NCI-H345 treated with DMSO at 0.1 percent for 48 hours (cell line): ENCODE data around the gene ESRRG.
A peak's percentile ranks its signal among the peaks of the same experiment; 100 is the strongest.
"Not testable (repeated sequence)": the region's sequence is repeated elsewhere in the genome, so short reads cannot be mapped to it uniquely, and the experiment has no call there.

Experiments used
- DNase-seq: peaks from one replicate; lab custom pipeline; 2025; ENCODE audit not compliant: unreplicated experiment; lab: John Stamatoyannopoulos, UW

The ESRRG gene

GRCh38 chr1:216576234-216576937 is 146.8 kb downstream of the ESRRG start:
- DNase-seq: no peak

DNA sequence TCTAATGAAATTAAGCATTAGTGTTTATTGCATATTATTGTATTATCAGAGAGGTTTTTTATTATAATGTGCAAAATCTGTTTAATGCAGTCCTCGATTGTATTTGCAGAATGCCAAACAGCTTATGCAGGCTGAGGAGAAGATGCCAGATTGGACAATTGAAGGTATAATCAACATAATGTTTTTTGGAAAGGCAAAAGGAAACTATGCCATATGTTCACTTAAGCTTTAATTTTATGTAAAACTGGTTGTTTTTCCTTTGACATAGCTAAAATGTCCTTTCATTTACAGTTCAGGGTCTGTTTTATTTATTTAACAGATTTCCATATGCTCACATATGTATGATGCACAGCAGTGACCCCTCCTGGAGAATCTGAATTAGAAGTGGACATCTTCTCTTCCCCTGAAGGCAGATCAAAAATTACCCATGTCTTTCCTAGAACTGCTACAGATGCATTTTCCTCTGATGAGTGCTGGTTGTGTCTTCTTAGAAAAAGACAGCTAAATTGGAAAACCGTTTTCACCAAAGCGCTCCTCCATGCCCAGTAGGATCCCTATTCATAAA is 156.5 kb downstream of the ESRRG start:
- DNase-seq: no peak

DNA sequence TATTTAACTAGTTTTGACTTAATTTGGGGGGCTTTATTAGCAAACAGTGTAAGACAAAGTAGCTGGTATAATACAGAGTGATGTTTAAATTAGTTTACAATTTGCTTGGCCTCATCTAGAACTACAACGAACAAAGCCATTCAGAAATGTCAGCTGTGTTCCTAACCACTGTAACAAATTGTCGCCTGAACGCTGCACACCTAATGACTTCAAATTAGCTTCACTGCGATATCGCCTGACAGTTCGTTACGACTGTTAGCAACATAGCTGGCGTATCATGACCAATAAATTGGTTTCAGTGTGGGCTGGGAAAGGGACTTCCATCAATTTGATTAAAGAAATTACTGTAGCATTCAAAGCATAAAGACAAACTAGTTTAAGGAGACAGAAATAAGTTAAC is 160.1 kb downstream of the ESRRG start:
- DNase-seq: no peak

DNA sequence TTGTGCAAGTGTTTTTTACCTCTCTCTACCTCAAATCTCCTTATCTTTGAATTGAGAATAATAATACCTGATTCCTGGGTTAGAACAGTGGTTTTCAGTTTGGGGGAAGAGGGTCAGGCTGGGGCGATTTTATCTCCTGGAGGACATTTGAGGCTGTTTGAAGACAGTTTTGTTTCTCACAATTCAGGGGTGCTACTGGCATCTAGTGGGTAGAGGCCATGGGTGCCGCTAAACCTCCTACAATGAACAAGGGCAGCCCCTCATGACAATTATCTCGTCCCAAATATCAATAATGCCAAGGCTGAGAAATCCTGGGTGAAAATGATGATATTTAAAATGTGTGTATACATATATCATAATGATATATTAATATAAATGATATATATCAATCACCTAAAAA is 160.8 kb downstream of the ESRRG start:
- DNase-seq: no peak

DNA sequence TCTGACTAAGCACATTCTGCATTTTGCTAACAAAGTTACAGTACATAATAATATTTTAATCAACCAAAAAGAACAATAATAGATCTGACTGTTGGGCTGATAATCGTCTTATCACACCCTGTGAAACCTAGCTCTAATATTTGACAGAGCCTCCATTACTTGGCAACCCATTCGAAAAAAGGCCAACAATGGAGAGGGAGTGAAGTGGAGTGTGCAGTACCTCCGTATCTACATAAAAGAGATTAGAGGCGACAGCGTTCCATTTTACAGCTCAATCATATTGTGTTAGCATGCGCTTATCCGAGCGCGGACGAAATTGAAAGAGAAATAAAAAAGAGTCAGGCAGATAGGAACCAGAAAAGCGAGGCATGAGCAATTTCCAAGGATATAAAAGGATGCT is 162.7 kb downstream of the ESRRG start:
- no peak for DNase-seq

GRCh38 chr1:216559359-216559758 is 163.9 kb downstream of the ESRRG start:
- no peak for DNase-seq

DNA sequence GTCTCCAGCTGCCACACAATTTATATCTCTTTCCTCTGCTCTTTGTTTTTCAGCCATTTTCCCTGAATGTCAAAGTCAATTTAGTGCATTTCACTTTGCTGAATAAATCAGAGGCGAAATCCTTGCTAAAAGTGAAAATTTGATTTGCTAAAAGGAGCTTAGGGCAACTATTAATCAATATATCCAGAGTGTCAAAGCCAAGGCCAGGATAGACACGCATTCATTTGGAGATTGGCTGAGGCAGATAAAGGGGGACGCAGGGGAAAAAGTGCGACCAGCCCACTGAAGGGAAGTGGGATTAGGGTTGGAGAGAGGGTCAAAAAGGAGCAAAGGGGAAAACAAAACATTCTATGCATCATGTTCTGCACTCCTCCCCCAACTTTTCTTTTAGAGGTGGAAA is 167.6 kb downstream of the ESRRG start:
- no peak for DNase-seq

- no peak for DNase-seq
These were observed 168.3 kb downstream of the ESRRG start for GRCh38 chr1:216554934-216555333.

GRCh38 chr1:216553766-216554165 is 169.5 kb downstream of the ESRRG start:
- no peak for DNase-seq

DNA sequence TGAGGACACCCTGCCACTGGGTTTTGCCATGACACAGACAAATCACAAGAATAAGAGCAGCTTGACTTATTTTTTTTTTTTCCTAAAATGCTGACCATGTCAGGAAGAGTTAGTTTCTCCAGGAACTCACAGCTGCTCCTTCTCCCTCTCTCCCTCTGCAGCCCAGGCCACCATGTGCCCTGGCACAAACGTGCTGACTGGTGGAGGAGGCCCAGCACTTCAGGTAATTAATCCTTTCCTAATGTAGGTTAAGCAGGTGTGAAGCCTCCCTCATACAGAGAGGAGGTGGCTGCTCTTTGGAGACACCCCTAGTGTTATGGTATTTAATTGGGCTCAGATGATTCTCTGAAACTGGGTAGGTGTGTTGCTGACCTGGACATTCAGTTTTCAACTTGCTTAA is 170.2 kb downstream of the ESRRG start:
- no peak for DNase-seq

DNA sequence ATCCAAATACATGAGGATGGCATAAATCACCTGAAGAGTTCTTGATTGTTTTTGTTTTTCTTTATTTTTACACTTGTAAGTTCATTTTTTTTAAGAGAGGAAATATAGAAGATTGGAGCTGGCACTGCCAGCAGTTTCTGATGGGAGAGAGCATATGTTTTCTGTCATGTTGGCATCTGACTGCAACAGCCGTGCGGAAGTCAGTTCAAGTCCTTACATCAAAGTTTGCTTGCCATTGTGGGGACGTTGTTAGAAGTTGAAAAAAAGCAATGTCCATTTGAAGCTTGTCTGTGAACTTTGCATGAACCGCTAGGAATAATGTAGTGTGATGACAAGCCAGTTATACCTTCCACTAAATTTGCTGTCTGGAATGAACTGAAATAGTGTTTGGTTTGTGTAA is 173.4 kb downstream of the ESRRG start:
- no peak for DNase-seq

DNA sequence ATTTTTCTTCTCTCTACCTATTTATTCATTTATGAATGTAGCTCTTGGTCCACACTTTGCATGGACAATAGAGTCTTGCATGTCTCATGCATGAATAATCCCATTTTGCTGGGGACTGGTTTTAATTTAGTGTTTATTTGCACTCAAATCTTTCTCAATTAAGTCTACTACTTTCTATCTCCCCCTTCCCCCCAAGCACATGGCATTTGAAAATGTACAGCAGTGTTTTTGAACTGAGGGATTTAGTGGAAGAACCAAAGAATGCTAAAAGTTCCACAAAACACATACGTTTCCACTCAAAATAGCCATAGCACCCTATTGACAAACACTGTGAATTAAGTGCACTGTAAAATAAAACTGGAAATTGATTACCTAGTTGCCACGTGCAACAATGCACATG is 180.5 kb downstream of the ESRRG start:
- no peak for DNase-seq

- no peak for DNase-seq
These were observed 181.0 kb downstream of the ESRRG start for GRCh38 chr1:216542263-216542662.

DNA sequence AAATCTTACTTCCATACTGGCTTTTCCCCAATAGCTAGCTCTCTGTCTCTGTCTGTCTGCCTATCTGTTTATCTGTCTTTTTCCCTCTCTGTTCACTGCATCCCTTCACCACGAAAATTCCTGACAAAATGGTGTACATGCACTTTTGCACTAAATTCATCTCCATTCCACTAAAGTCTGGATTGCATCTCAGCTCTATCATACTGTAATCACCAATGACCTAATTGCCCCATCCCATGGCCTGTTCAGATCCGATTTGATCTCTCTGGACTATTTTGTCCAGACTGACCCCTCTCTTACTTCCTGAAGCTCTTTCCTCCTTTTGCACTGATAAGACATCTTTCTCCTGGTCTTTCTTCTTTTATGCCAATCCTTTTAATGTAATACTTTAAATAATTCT is 187.5 kb downstream of the ESRRG start:
- no peak for DNase-seq

- no peak for DNase-seq
These were observed 188.2 kb downstream of the ESRRG start for GRCh38 chr1:216535059-216535458.

DNA sequence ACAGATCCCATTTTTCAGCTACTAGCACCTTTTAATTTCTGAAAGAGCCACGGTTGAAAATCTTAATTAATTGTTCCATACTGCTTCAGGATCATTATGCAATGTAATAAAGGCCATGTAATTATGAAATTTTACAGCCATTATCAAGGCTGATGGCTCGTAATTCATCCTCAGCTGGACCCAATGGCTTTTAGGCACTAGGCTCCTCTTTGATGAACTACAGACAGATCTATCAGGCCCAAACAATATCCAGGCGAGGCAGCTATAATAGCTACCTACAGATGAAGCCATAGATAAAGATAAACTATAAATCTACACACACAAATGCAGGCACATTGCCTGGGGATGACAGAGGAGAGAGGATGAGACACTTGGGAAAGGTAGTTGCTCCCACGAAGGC is 189.5 kb downstream of the ESRRG start:
- no peak for DNase-seq

GRCh38 chr1:216532251-216532798 is 190.9 kb downstream of the ESRRG start:
- DNase-seq: no peak

DNA sequence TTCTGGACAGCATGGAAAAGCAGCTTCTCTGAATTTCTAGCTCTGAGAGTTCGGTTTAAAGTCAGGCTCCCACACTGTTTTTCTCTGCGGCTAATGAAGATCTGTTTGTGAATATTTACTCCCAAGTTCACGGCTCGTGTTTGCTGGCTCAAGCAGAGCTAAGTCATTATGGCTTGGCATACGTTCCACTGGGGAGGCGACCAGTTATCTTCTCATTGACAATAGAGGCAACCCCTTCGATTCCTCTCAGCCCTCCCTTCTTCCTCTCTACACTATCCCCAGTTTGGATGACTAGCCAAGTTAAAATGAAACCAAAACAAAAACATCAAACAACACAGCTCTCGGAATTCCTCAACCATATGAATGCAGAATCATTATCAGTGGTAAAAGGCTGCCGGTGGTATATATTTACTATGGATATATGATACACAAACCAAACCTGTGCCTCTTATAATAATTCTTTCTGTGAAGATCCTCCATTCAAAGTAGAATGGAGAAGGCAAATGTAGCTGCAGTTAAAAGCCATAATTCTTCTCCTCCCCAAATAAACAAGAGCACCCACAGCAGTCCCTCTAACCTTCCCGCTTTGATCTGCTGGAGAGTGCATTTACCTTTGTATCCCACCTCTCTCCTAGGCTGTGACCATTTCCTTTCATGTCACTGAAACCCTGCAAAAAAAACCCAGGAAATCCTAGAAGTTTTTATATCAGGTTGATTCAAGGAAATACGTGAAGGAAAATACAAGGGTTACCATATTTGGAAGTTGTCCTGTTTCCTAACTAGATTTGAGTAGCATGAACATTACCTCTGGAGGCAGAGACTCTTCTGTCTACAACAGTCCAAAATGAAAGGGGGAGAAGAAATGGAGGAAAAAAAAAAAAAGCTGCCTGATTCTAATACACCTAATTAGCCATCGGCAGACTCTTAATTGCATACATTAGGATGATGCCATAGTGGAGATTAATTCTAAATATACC is 191.7 kb downstream of the ESRRG start:
- peak; percentile 17 for DNase-seq

DNA sequence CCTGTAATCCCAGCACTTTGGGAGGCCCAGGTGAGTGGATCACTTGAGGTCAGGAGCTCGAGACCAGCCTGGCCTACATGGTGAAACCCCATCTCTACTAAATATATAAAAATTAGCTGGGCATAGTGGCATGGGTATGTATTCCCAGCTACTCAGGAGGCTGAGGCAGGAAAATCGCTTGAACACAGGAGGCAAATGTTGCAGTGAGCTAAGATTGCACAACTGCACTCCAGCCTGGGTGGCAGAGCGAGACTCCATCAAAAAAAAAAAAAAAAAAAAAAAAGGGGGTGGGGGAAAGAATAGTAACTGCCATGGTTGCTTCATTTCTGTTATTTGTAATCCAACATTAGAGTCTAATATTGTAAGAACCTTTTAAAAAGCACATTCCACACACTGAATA is 193.4 kb downstream of the ESRRG start:
- not testable (repeated sequence) for DNase-seq

DNA sequence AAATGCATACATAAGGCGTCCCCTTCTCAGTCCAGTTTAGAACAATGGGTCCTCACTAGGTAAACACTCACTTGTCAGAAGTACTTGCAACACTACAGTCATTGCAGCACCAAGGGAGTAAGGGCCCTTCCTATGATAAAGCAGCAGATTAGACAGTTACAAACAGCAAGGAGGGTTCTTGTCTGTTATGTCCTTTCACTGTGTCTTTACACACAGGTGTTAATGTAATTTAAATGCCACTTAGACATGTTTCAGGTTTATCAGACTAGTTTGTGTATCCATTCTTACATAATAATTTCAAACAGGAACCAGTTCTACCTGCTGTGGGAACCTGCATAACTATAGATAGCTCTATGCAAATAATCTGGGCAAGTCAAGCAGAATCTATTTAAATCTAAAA is 194.4 kb downstream of the ESRRG start:
- DNase-seq: peak; percentile 69

- no peak for DNase-seq
These were observed 199.6 kb downstream of the ESRRG start for GRCh38 chr1:216523449-216524190.
